HL-60 (cell line): ENCODE measurements around the gene KLF18.

Source experiments
- DNase-seq, 2 experiments: peaks; one replicate each; pipeline ENCODE4 v3.0.0-alpha.2; 2010 to 2020; ENCODE audit warnings: low read depth in 1 of 2, low spot score in 1 of 2
- H3K27ac ChIP-seq: fragments of 250-450 bp; sonication (Bioruptor Pico); replicated peaks from 2 replicates; pipeline ENCODE4 v1.5.1; 2020; ENCODE audit warnings: mild to moderate bottlenecking, moderate library complexity
- H3K27me3 ChIP-seq: fragments of 250-450 bp; sonication (Bioruptor Pico); 2 replicates; pipeline ENCODE4 v1.5.1; 2021; ENCODE audit warnings: mild to moderate bottlenecking, moderate library complexity; ENCODE audit not compliant: insufficient read depth, poor library complexity, severe bottlenecking
- H3K4me3 ChIP-seq: replicated peaks from 2 replicates; pipeline ENCODE4 v1.5.1; 2011; ENCODE audit warnings: mild to moderate bottlenecking, control low read depth, low read length; ENCODE audit not compliant: insufficient read depth
- GABPA ChIP-seq: IDR thresholded peaks from 2 replicates; pipeline ENCODE4 v1.6.1; 2012; ENCODE audit warnings: low read depth
- POLR2AphosphoS5 ChIP-seq: IDR thresholded peaks from 2 replicates; pipeline ENCODE4 v1.6.1; 2012; ENCODE audit warnings: low read depth
- SPI1 ChIP-seq: IDR thresholded peaks from 2 replicates; pipeline ENCODE4 v1.6.1; 2012; ENCODE audit warnings: low read depth, mild to moderate bottlenecking, borderline replicate concordance
- TF ChIP-seq, protein P1 (sequence below): IDR thresholded peaks from 2 replicates; pipeline ENCODE4 v1.6.1; 2012; ENCODE audit warnings: low read depth; ENCODE audit not compliant: insufficient replicate concordance
- TF ChIP-seq, protein P2 (sequence below): IDR thresholded peaks from one replicate; pipeline ENCODE4 v1.5.1; 2011; ENCODE audit warnings: low read length, control low read depth, inconsistent platforms; ENCODE audit not compliant: insufficient read depth

Gene KLF18

DNA sequence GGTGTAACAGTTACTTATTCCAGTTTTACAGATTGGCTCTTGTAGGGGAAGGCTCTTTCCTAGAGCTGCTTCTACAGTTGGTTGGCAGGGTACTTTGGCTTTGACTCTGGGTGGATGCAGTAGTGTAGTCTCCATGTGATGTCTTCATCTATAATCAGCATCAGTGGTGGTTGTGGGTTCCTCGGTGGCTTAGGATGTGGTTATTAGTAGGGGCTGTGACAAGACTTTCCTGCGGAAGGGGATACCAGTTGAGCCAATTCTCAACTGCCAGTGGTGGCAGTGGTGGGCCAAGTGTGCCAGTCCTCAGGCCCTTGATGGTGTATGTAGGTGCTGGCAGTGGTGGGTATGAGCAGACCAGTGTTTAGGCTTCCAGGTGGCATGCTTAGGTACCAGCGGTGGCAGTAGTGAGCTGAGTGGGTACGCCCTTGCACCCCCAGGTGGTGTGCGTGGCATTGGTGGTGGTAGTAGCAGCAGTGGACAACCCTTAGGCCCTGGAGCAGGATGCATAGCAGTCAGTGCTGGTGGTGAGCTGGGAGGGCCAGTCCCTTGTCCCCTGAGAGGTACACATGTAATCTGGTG is 27.2 kb upstream of the KLF18 start:
- Histone ChIP-seq H3K27me3 (no peaks in the 10 kb centered on the region), H3K27ac (no peak overlapping the region), H3K4me3 (no peak overlapping the region)
- DNase-seq, result no peak
- TF ChIP-seq POLR2AphosphoS5 (no peak), SPI1 (no peak), GABPA (no peak)
- TF ChIP-seq, protein P1, sequence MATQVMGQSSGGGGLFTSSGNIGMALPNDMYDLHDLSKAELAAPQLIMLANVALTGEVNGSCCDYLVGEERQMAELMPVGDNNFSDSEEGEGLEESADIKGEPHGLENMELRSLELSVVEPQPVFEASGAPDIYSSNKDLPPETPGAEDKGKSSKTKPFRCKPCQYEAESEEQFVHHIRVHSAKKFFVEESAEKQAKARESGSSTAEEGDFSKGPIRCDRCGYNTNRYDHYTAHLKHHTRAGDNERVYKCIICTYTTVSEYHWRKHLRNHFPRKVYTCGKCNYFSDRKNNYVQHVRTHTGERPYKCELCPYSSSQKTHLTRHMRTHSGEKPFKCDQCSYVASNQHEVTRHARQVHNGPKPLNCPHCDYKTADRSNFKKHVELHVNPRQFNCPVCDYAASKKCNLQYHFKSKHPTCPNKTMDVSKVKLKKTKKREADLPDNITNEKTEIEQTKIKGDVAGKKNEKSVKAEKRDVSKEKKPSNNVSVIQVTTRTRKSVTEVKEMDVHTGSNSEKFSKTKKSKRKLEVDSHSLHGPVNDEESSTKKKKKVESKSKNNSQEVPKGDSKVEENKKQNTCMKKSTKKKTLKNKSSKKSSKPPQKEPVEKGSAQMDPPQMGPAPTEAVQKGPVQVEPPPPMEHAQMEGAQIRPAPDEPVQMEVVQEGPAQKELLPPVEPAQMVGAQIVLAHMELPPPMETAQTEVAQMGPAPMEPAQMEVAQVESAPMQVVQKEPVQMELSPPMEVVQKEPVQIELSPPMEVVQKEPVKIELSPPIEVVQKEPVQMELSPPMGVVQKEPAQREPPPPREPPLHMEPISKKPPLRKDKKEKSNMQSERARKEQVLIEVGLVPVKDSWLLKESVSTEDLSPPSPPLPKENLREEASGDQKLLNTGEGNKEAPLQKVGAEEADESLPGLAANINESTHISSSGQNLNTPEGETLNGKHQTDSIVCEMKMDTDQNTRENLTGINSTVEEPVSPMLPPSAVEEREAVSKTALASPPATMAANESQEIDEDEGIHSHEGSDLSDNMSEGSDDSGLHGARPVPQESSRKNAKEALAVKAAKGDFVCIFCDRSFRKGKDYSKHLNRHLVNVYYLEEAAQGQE, result no peak
- TF ChIP-seq, protein P2, sequence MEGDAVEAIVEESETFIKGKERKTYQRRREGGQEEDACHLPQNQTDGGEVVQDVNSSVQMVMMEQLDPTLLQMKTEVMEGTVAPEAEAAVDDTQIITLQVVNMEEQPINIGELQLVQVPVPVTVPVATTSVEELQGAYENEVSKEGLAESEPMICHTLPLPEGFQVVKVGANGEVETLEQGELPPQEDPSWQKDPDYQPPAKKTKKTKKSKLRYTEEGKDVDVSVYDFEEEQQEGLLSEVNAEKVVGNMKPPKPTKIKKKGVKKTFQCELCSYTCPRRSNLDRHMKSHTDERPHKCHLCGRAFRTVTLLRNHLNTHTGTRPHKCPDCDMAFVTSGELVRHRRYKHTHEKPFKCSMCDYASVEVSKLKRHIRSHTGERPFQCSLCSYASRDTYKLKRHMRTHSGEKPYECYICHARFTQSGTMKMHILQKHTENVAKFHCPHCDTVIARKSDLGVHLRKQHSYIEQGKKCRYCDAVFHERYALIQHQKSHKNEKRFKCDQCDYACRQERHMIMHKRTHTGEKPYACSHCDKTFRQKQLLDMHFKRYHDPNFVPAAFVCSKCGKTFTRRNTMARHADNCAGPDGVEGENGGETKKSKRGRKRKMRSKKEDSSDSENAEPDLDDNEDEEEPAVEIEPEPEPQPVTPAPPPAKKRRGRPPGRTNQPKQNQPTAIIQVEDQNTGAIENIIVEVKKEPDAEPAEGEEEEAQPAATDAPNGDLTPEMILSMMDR, result no peak

DNA sequence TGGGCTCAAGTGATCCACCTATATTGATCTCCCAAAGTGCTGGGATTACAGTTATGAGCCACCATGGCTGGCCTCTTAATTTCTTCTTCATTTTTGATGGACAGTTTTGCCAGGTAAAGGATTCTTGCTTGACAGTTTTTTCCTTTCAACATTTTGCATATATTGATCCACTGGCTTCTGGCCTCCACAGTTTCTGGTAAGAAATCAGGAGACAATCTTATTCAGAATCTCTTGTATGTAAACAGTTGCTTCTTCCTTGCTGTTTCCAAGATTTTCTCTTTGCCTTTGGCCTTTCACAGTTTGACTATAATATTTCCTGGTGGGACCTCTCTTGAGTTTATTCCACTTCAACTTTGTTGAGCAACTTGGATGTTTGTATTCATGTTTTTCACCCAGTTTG is 20.1 kb upstream of the KLF18 start:
- no peak for DNase-seq
- TF ChIP-seq SPI1 (no peak), POLR2AphosphoS5 (no peak)
- TF ChIP-seq, protein P2, result no peak
- H3K4me3 ChIP-seq, result no peak overlapping the region
- H3K27me3 ChIP-seq, result no peaks in the 10 kb centered on the region
- no peak overlapping the region for H3K27ac ChIP-seq

DNA sequence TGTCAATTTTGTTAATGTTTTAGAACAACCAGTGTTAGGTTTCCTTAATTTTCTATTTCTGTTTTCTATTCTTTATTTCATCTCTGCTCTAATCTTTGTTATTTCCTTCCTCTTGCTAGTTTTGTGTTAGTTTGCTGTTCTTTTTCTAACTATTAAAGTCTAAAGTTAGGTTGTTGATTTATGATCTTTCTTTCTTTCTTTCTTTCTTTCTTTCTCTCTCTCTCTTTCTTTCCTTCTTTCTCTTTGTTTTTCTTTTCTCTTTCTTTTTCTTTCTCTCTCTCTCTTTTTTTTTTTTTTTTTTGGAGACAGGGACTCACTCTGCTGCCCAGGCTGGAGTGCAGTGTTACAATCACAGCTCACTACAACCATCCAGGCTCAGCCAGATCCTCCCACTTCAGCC is 17.4 kb upstream of the KLF18 start:
- Histone ChIP-seq H3K27ac (no peak overlapping the region), H3K27me3 (no peaks in the 10 kb centered on the region), H3K4me3 (no peak overlapping the region)
- TF ChIP-seq, protein P1, result no peak
- TF ChIP-seq POLR2AphosphoS5 (no peak), SPI1 (no peak), GABPA (no peak)
- TF ChIP-seq, protein P2, result no peak
- DNase-seq, result no peak

DNA sequence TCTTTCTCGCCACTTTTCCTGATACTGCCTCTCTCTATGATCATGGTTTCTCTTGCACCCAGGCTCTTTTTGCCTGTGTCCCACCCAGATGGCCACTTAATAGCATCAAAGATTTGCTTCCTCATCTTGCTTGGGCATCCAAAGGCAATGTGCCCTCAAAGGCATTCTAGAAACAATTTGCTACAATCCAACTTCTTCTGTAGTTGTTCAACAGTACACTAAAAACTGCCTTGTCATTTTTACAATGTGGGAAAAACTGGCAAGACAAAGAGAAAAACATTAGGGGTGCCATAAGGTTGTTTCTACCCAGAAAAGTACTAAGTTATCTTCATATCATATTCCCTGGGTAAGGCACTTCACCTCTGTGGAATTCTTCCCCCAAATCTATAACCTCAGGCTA is 16.5 kb upstream of the KLF18 start:
- no peaks in the 10 kb centered on the region for H3K27me3 ChIP-seq

More for the DNA sequence above, 16.5 kb upstream of the KLF18 start:
- no peak for DNase-seq
- TF ChIP-seq, protein P2, result no peak
- TF ChIP-seq SPI1, result no peak
- TF ChIP-seq, protein P1, result no peak
- TF ChIP-seq POLR2AphosphoS5, result no peak
- no peak for TF ChIP-seq GABPA
- no peak overlapping the region for H3K4me3 ChIP-seq
- no peak overlapping the region for H3K27ac ChIP-seq
